Breast epithelium (tissue), 4 donors: ENCODE results near the gene PEX11G. TPM values are rescaled to one million over a fixed set of nuclear protein-coding genes. Genes with fewer than 3 reads are reported as not detected.

Experiments
- DNase-seq, 2 donors: peaks; one replicate each; pipeline ENCODE4 v3.0.0-alpha.2; 2019; ENCODE audit warnings: low spot score in 2 of 2
- H3K27ac ChIP-seq, 2 donors: fragments of 200-600 bp; sonication (generic) in 1 of 2; one replicate each; pipeline ENCODE4 v1.5.1; 2016 to 2019; ENCODE audit warnings: mild to moderate bottlenecking in 1 of 2
- H3K27me3 ChIP-seq, 2 donors: fragments of 200-600 bp; sonication (generic) in 1 of 2; one replicate each; pipeline versions ENCODE4 v1.5.1 to v1.6.0; 2017 to 2019; ENCODE audit warnings: control low read depth in 1 of 2, mild to moderate bottlenecking in 1 of 2
- H3K36me3 ChIP-seq: fragments of 200-600 bp; one replicate; pipeline ENCODE4 v1.5.1; 2019
- H3K4me1 ChIP-seq, 2 donors: fragments of 200-600 bp; sonication (generic); one replicate each; pipeline ENCODE4 v1.5.1; 2016 to 2019; ENCODE audit warnings: control low read depth in 1 of 2
- H3K4me3 ChIP-seq, 3 donors: fragments of 200-600 bp; sonication (generic); 1 replicate in 2 of 3; 2 replicates in 1 of 3; pipeline ENCODE4 v1.5.1; 2016 to 2019; ENCODE audit warnings: mild to moderate bottlenecking in 3 of 3, moderate library complexity in 2 of 3
- H3K9me3 ChIP-seq, 2 donors: fragments of 200-600 bp; sonication (generic) in 1 of 2; one replicate each; pipeline ENCODE4 v1.5.1; 2016 to 2019; ENCODE audit warnings: control low read depth in 1 of 2
- CTCF ChIP-seq, 3 donors: fragments of 450-650 bp; IDR thresholded peaks; one replicate each; pipeline ENCODE4 v1.5.1; 2016 to 2017; ENCODE audit warnings: antibody characterized with exemption in 3 of 3, mild to moderate bottlenecking in 3 of 3, moderate library complexity in 3 of 3
- POLR2A ChIP-seq: fragments of 450-650 bp; IDR thresholded peaks from one replicate; pipeline ENCODE4 v1.6.1; 2016; ENCODE audit warnings: antibody characterized with exemption, mild to moderate bottlenecking, moderate library complexity
- POLR2AphosphoS5 ChIP-seq, 3 donors: sonication (generic); formaldehyde crosslinking; IDR thresholded peaks; one replicate each; pipeline ENCODE4 v1.6.1; 2017; ENCODE audit warnings: antibody characterized with exemption in 3 of 3
- intact Hi-C: fragments of 100-400 bp; cut with DNase I; formaldehyde crosslinking; loops from one replicate; pipeline ENCODE4 v1.15.1; 2023; ENCODE audit warnings: low total_unique reads
- total RNA-seq, 3 donors: library from RNA; depleted of rRNA; stranded (reverse); fragments of >200 nt; gene quantifications; one replicate each; pipeline ENCODE4 v1.1.0, GENCODE V29; 2016

The PEX11G gene
- total RNA-seq, 3 donors from 2014 or later = 5.4 to 9.8 (median 7.2) TPM

GRCh38 chr19:7467009-7467989, 21.5 kb downstream of the PEX11G start:
- no peaks in the 10 kb centered on the region for H3K4me1 ChIP-seq
- intact Hi-C loops = no loop called here
- TF ChIP-seq POLR2A = no peak
- TF ChIP-seq POLR2AphosphoS5 (IDR thresholded peaks at IDR 0.05) = no peak
- no peak for TF ChIP-seq CTCF (IDR thresholded peaks at IDR 0.05)

DNA sequence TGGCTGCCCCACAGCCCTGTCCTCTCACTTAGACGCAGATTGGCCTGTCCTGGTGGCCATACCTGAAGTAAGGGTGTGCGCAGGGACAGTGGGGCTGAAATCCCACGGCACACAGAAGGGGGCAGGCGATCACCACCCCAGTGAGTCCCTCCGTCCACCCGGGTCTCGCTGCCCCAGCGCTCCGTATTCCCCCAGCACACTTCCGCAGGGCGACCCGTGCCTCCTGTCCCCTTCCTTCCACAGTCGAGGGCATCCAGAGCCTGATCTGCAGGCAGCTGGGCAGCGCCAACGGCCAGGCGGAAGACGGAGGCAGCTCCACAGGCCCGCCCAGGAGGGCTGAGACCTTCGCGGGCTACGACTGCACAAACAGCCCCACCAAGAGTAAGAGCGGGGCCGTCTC, 25.3 kb downstream of the PEX11G start:
- Histone ChIP-seq H3K4me1 (no peaks in the 10 kb centered on the region), H3K4me3 (no peak overlapping the region), H3K27me3 (no peaks in the 10 kb centered on the region), H3K36me3 (no peaks in the 10 kb centered on the region), H3K9me3 (no peaks in the 10 kb centered on the region), H3K27ac (no peak overlapping the region)
- intact Hi-C loops = no loop called here
- no peak for DNase-seq
- TF ChIP-seq CTCF (IDR thresholded peaks at IDR 0.05) = no peak
- no peak for TF ChIP-seq POLR2AphosphoS5 (IDR thresholded peaks at IDR 0.05)
- no peak for TF ChIP-seq POLR2A

More at GRCh38 chr19:7467009-7467989, 21.5 kb downstream of the PEX11G start:
- Histone ChIP-seq H3K9me3 (no peaks in the 10 kb centered on the region), H3K27me3 (no peaks in the 10 kb centered on the region), H3K4me3 (no peak overlapping the region), H3K27ac (no peak overlapping the region), H3K36me3 (no peaks in the 10 kb centered on the region)
- no peak for DNase-seq

GRCh38 chr19:7461841-7462629, 26.8 kb downstream of the PEX11G start:
- no peaks in the 10 kb centered on the region for H3K4me1 ChIP-seq
- intact Hi-C loops = no loop called here
- TF ChIP-seq POLR2AphosphoS5 (IDR thresholded peaks at IDR 0.05) (no peak), CTCF (IDR thresholded peaks at IDR 0.05) (no peak), POLR2A (no peak)
- no peaks in the 10 kb centered on the region for H3K9me3 ChIP-seq
- DNase-seq = no peak
- no peaks in the 10 kb centered on the region for H3K27me3 ChIP-seq
- H3K36me3 ChIP-seq = no peaks in the 10 kb centered on the region
- no peak overlapping the region for H3K27ac ChIP-seq
- H3K4me3 ChIP-seq = no peak overlapping the region

DNA sequence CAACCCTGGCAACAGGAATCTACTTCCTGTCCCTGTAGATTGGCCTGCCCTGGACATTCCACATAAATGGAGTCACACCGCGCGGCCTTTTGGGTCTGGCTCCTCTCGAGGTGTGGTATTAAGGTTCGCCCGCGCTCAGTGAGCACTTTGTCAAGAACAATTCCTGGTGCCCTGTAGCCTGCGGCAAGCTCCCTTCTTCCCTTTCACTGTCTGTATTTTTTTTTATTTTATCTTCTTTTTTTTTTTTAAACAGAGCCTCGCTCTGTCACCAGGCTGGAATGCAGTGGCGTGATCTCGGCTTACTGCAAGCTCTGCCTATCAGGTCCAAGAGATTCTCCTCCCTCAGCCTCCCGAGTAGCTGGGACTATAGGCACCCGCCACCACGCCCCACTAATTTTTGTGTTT, 28.3 kb downstream of the PEX11G start:
- no peaks in the 10 kb centered on the region for H3K27me3 ChIP-seq
- no peak overlapping the region for H3K27ac ChIP-seq
- TF ChIP-seq POLR2A (no peak), CTCF (IDR thresholded peaks at IDR 0.05) (no peak), POLR2AphosphoS5 (IDR thresholded peaks at IDR 0.05) (no peak)
- no peaks in the 10 kb centered on the region for H3K4me1 ChIP-seq
- no peaks in the 10 kb centered on the region for H3K36me3 ChIP-seq
- intact Hi-C loops = no loop called here
- no peaks in the 10 kb centered on the region for H3K9me3 ChIP-seq
- no peak for DNase-seq
- H3K4me3 ChIP-seq = no peak overlapping the region

GRCh38 chr19:7459773-7460172, 29.1 kb downstream of the PEX11G start:
- no peak overlapping the region for H3K4me3 ChIP-seq
- H3K9me3 ChIP-seq = no peaks in the 10 kb centered on the region
- no peak for TF ChIP-seq POLR2A
- no peak for TF ChIP-seq POLR2AphosphoS5 (IDR thresholded peaks at IDR 0.05)
- no peak for TF ChIP-seq CTCF (IDR thresholded peaks at IDR 0.05)
- H3K27me3 ChIP-seq = no peaks in the 10 kb centered on the region
- no peak for DNase-seq
- H3K27ac ChIP-seq = no peak overlapping the region
- no peaks in the 10 kb centered on the region for H3K36me3 ChIP-seq
- intact Hi-C loops = no loop called here
- no peaks in the 10 kb centered on the region for H3K4me1 ChIP-seq
